Esophagus squamous epithelium (tissue), 5 donors: ENCODE results near the gene KRTAP20-4. TPM values are rescaled to one million over a fixed set of nuclear protein-coding genes. Genes with fewer than 3 reads are reported as not detected.

ENCODE experiments used
- DNase-seq: peaks from one replicate; lab custom pipeline; 2025; lab: John Stamatoyannopoulos, UW
- H3K27ac ChIP-seq, 4 donors: fragments of 200-600 bp; sonication (generic); one replicate each; pipeline ENCODE4 v1.5.1; 2016 to 2019; ENCODE audit warnings: mild to moderate bottlenecking in 1 of 4
- H3K27me3 ChIP-seq, 4 donors: fragments of 200-600 bp; sonication (generic); 1 replicate in 3 of 4; 2 replicates in 1 of 4; pipeline versions ENCODE4 v1.5.1 to v1.6.0; 2017 to 2021; ENCODE audit warnings: antibody characterized with exemption in 1 of 4
- H3K36me3 ChIP-seq, 3 donors: fragments of 200-600 bp; sonication (generic); one replicate each; pipeline ENCODE4 v1.5.1; 2016 to 2019
- H3K4me1 ChIP-seq, 3 donors: fragments of 200-600 bp; sonication (generic); one replicate each; pipeline ENCODE4 v1.5.1; 2017 to 2019
- H3K4me3 ChIP-seq, 4 donors: fragments of 200-600 bp; sonication (generic); 1 replicate in 3 of 4; 2 replicates in 1 of 4; pipeline ENCODE4 v1.5.1; 2016 to 2019; ENCODE audit warnings: mild to moderate bottlenecking in 2 of 4, moderate library complexity in 1 of 4
- H3K9me3 ChIP-seq, 3 donors: fragments of 200-600 bp; sonication (generic); one replicate each; pipeline ENCODE4 v1.5.1; 2016 to 2019
- POLR2A ChIP-seq, 4 donors: fragments of 450-650 bp; IDR thresholded peaks; one replicate each; pipeline ENCODE4 v1.6.1; 2017; ENCODE audit warnings: antibody characterized with exemption in 4 of 4, mild to moderate bottlenecking in 4 of 4, moderate library complexity in 3 of 4
- WGBS, 2 donors: methylation state at CpG; one replicate each; pipeline ENCODE4 v1.1.5; 2018; 5-methylcytosine and 5-hydroxymethylcytosine counted together
- intact Hi-C: fragments of 100-400 bp; cut with DNase I; formaldehyde crosslinking; loops from one replicate; pipeline ENCODE4 v1.15.0; 2022
- small RNA-seq, 4 donors: library from RNA; depleted of rRNA; stranded (forward); fragments of <200 nt; gene quantifications; one replicate each; pipeline ENCODE3, GENCODE V24; 2016
- total RNA-seq, 4 donors: library from RNA; depleted of rRNA; stranded (reverse); fragments of >200 nt; gene quantifications; one replicate each; pipeline ENCODE4 v1.1.0, GENCODE V29; 2016
- TF ChIP-seq, protein P1 (sequence below), 6 experiments: fragments of 450-650 bp in 4 of 6; fragments of 200-600 bp in 2 of 6; sonication (generic) in 2 of 6; IDR thresholded peaks; one replicate each; pipeline ENCODE4 v1.5.1; 2016 to 2019; ENCODE audit warnings: antibody characterized with exemption in 6 of 6, mild to moderate bottlenecking in 4 of 6, moderate library complexity in 4 of 6
- donor health status: DM: yes; HTN: yes; CAD: no.

Gene KRTAP20-4
- total RNA-seq, 4 donors from 2014 or later: not detected

DNA sequence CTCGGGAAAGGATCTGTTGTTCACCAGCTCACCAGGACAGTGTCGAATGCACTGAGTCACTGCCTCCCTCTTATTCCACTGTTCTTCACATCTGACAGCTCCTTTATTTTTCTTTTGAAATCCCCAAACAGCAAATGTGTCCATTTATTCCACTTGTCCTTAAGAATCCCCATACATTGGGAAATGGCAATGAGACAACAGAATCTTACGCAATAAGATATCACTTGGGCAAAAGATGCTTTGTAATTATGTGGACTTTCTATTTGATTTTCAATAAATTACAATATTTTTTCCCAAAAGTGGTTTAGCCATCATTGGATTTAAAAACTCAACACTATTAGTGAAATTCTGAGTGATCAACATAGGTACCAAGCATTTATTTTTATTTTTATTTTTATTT is 18.3 kb downstream of the KRTAP20-4 start:
- Histone ChIP-seq H3K27me3 (no peaks in the 10 kb centered on the region), H3K4me3 (no peak overlapping the region), H3K36me3 (no peaks in the 10 kb centered on the region), H3K27ac (no peak overlapping the region), H3K9me3 (no peaks in the 10 kb centered on the region), H3K4me1 (no peaks in the 10 kb centered on the region)
- TF ChIP-seq POLR2A (IDR thresholded peaks at IDR 0.05): no peak
- TF ChIP-seq, protein P1, sequence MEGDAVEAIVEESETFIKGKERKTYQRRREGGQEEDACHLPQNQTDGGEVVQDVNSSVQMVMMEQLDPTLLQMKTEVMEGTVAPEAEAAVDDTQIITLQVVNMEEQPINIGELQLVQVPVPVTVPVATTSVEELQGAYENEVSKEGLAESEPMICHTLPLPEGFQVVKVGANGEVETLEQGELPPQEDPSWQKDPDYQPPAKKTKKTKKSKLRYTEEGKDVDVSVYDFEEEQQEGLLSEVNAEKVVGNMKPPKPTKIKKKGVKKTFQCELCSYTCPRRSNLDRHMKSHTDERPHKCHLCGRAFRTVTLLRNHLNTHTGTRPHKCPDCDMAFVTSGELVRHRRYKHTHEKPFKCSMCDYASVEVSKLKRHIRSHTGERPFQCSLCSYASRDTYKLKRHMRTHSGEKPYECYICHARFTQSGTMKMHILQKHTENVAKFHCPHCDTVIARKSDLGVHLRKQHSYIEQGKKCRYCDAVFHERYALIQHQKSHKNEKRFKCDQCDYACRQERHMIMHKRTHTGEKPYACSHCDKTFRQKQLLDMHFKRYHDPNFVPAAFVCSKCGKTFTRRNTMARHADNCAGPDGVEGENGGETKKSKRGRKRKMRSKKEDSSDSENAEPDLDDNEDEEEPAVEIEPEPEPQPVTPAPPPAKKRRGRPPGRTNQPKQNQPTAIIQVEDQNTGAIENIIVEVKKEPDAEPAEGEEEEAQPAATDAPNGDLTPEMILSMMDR (IDR thresholded peaks at IDR 0.05): no peak
- no peak for DNase-seq
- intact Hi-C loops: no loop called here
- 59 to 65% methylated on average over 3 of the region's 3 CpGs for WGBS, 2 donors

GRCh38 chr21:30642564-30642963 is 22.1 kb downstream of the KRTAP20-4 start, which contains the start of gene KRTAP20-3:
Gene KRTAP20-3, plus strand, starts transcription at chr21:30642864.
- H3K4me1 ChIP-seq: no peaks in the 10 kb centered on the region
- no peak for DNase-seq
- H3K27ac ChIP-seq: no peak within 1 kb of the TSS
- H3K4me3 ChIP-seq: no peak within 1 kb of the TSS
- no peaks in the 10 kb centered on the region for H3K36me3 ChIP-seq
- H3K9me3 ChIP-seq: no peaks in the 10 kb centered on the region
- 95 to 96% methylated on average over 2 of the region's 2 CpGs for WGBS, 2 donors
- intact Hi-C loops: no loop called here
- no peak for TF ChIP-seq POLR2A (IDR thresholded peaks at IDR 0.05)
- TF ChIP-seq, protein P1 (IDR thresholded peaks at IDR 0.05): no peak
- H3K27me3 ChIP-seq: no peaks in the 10 kb centered on the region

DNA sequence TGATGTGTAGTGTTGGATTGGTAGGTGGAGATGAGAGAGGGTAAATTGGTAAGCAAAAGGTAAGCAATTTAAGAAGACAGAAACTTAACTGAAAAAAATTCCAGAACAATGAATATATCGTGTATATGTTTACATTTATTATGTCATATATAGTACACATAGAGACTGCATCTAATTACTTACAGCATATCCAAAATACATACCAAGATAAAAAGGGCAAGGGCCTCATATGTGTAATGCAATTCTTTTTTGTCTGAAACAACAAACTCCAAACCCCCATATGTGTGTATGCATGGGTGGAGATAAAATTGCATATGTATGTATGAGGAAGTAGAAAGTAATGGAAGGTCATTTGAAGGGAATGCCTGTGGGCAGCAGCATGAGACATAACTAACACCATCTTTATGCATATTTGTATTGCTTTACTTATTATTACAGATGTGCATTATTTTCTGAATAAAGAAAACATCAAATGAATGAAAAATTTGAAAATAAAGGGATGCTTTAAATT is 26.5 kb downstream of the KRTAP20-4 start:
- no peak for DNase-seq
- no peaks in the 10 kb centered on the region for H3K27me3 ChIP-seq
- intact Hi-C loops: no loop called here
- no peaks in the 10 kb centered on the region for H3K36me3 ChIP-seq
- H3K27ac ChIP-seq: no peak overlapping the region
- H3K4me1 ChIP-seq: no peaks in the 10 kb centered on the region
- H3K9me3 ChIP-seq: no peaks in the 10 kb centered on the region
- WGBS, 2 donors: 65 to 81% methylated on average over 1 of the region's 1 CpG
- no peak overlapping the region for H3K4me3 ChIP-seq
- TF ChIP-seq, protein P1 (IDR thresholded peaks at IDR 0.05): no peak
- TF ChIP-seq POLR2A (IDR thresholded peaks at IDR 0.05): no peak

- no peak overlapping the region for H3K27ac ChIP-seq
- no peaks in the 10 kb centered on the region for H3K27me3 ChIP-seq
- no peaks in the 10 kb centered on the region for H3K9me3 ChIP-seq
- intact Hi-C loops: no loop called here
- no peak for TF ChIP-seq POLR2A (IDR thresholded peaks at IDR 0.05)
- TF ChIP-seq, protein P1 (IDR thresholded peaks at IDR 0.05): no peak
- no peaks in the 10 kb centered on the region for H3K4me1 ChIP-seq
- H3K4me3 ChIP-seq: no peak overlapping the region
- H3K36me3 ChIP-seq: no peaks in the 10 kb centered on the region
- DNase-seq: no peak
Measured at GRCh38 chr21:30652891-30653290, 32.5 kb downstream of the KRTAP20-4 start.

GRCh38 chr21:30668776-30669175 is 48.3 kb downstream of the KRTAP20-4 start:
- Histone ChIP-seq H3K36me3 (no peaks in the 10 kb centered on the region), H3K9me3 (peaks cover 0 to 3% (median 0%) of the 10 kb centered on the region in 3 donors), H3K27me3 (no peaks in the 10 kb centered on the region), H3K4me3 (no peak overlapping the region), H3K27ac (no peak overlapping the region), H3K4me1 (no peaks in the 10 kb centered on the region)
- TF ChIP-seq POLR2A (IDR thresholded peaks at IDR 0.05): no peak
- TF ChIP-seq, protein P1 (IDR thresholded peaks at IDR 0.05): no peak
- DNase-seq: no peak
- WGBS, 2 donors: 69 to 75% methylated on average over 1 of the region's 1 CpG
- intact Hi-C loops: no loop called here

Small RNA genes within 50 kb of the gene (small RNA-seq; reads per million reads assigned to genes)
- gene KRTAP20-1: 0 reads per million in 4 donors
- gene KRTAP20-3: 0 reads per million in 4 donors
- 0 reads per million in 4 donors for gene KRTAP20-4
- gene KRTAP22-1: 0 reads per million in 4 donors
- gene KRTAP22-2: 0 reads per million in 4 donors

Other genes starting within 250 kb of the KRTAP20-4 start
- not detected for gene KRTAP13-2, start 248.4 kb upstream of the KRTAP20-4 start, total RNA-seq
- gene KRTAP13-1, start 224.6 kb upstream of the KRTAP20-4 start, total RNA-seq: not detected
- gene KRTAP13-3, start 194.7 kb upstream of the KRTAP20-4 start, total RNA-seq: not detected
- not detected for gene KRTAP13-4, start 190.4 kb upstream of the KRTAP20-4 start, total RNA-seq
- not detected for gene KRTAP15-1, start 180.4 kb upstream of the KRTAP20-4 start, total RNA-seq
- not detected for gene KRTAP19-1, start 140.3 kb upstream of the KRTAP20-4 start, total RNA-seq
- gene KRTAP19-2, start 133.2 kb upstream of the KRTAP20-4 start, total RNA-seq: not detected
- not detected for gene KRTAP19-3, start 128.6 kb upstream of the KRTAP20-4 start, total RNA-seq
- not detected for gene KRTAP19-4, start 123.5 kb upstream of the KRTAP20-4 start, total RNA-seq
- gene KRTAP19-5, start 118.5 kb upstream of the KRTAP20-4 start, total RNA-seq: not detected
- gene KRTAP19-6, start 78.8 kb upstream of the KRTAP20-4 start, total RNA-seq: not detected
- gene KRTAP19-7, start 59.3 kb upstream of the KRTAP20-4 start, total RNA-seq: not detected
- gene KRTAP22-2, start 30.2 kb upstream of the KRTAP20-4 start, total RNA-seq: not detected
- not detected for gene KRTAP6-3, start 28.2 kb upstream of the KRTAP20-4 start, total RNA-seq
- not detected for gene KRTAP6-2, start 21.7 kb upstream of the KRTAP20-4 start, total RNA-seq
- gene KRTAP22-1, start 19.5 kb upstream of the KRTAP20-4 start, total RNA-seq: not detected
- not detected for gene KRTAP6-1, start 6.7 kb upstream of the KRTAP20-4 start, total RNA-seq
- not detected for gene KRTAP20-1, start 4.2 kb upstream of the KRTAP20-4 start, total RNA-seq
- not detected for gene KRTAP20-2, start 14.6 kb downstream of the KRTAP20-4 start, total RNA-seq
- not detected for gene KRTAP20-3, start 22.2 kb downstream of the KRTAP20-4 start, total RNA-seq
- not detected for gene KRTAP21-3, start 98.2 kb downstream of the KRTAP20-4 start, total RNA-seq
- not detected for gene KRTAP21-2, start 126.6 kb downstream of the KRTAP20-4 start, total RNA-seq
- not detected for gene KRTAP21-1, start 134.8 kb downstream of the KRTAP20-4 start, total RNA-seq
- gene KRTAP8-1, start 192.6 kb downstream of the KRTAP20-4 start, total RNA-seq: not detected
- not detected for gene KRTAP7-1, start 209.1 kb downstream of the KRTAP20-4 start, total RNA-seq